ENCODE measurements around the gene TFAM. TPM values are rescaled to one million over a fixed set of nuclear protein-coding genes. Genes with fewer than 3 reads are reported as not detected.

Gene TFAM
- total and polyA plus RNA-seq, 2 of the 8 experiments (the other 6 are each of a cell fraction or from before 2014, with no cell fraction given): 29.3 to 97.3 TPM

DNA sequence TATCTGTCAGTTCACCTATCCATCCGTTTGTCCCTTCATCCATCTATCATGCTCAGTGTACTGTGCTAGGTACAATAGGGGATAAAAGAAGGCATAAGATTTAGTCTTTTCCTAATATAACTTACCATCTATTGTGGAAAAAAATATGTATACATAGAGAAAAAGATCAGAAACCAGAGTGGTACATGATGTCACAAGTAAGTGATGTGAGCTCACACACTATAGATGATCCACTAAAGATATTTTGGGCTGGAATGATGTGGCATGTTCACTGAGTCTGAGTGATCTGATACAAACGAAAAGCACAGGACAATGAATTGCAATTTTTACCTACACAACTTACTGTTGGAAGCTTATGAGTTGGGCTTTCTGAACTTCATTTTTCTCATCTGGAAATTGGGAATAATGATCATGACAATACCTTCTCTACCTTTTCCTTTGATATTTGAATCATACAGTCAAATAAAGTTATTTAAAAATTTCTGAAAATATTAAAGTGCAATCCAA lies 2.7 kb upstream of the TFAM start (continued):
- TF ChIP-seq, protein P1, sequence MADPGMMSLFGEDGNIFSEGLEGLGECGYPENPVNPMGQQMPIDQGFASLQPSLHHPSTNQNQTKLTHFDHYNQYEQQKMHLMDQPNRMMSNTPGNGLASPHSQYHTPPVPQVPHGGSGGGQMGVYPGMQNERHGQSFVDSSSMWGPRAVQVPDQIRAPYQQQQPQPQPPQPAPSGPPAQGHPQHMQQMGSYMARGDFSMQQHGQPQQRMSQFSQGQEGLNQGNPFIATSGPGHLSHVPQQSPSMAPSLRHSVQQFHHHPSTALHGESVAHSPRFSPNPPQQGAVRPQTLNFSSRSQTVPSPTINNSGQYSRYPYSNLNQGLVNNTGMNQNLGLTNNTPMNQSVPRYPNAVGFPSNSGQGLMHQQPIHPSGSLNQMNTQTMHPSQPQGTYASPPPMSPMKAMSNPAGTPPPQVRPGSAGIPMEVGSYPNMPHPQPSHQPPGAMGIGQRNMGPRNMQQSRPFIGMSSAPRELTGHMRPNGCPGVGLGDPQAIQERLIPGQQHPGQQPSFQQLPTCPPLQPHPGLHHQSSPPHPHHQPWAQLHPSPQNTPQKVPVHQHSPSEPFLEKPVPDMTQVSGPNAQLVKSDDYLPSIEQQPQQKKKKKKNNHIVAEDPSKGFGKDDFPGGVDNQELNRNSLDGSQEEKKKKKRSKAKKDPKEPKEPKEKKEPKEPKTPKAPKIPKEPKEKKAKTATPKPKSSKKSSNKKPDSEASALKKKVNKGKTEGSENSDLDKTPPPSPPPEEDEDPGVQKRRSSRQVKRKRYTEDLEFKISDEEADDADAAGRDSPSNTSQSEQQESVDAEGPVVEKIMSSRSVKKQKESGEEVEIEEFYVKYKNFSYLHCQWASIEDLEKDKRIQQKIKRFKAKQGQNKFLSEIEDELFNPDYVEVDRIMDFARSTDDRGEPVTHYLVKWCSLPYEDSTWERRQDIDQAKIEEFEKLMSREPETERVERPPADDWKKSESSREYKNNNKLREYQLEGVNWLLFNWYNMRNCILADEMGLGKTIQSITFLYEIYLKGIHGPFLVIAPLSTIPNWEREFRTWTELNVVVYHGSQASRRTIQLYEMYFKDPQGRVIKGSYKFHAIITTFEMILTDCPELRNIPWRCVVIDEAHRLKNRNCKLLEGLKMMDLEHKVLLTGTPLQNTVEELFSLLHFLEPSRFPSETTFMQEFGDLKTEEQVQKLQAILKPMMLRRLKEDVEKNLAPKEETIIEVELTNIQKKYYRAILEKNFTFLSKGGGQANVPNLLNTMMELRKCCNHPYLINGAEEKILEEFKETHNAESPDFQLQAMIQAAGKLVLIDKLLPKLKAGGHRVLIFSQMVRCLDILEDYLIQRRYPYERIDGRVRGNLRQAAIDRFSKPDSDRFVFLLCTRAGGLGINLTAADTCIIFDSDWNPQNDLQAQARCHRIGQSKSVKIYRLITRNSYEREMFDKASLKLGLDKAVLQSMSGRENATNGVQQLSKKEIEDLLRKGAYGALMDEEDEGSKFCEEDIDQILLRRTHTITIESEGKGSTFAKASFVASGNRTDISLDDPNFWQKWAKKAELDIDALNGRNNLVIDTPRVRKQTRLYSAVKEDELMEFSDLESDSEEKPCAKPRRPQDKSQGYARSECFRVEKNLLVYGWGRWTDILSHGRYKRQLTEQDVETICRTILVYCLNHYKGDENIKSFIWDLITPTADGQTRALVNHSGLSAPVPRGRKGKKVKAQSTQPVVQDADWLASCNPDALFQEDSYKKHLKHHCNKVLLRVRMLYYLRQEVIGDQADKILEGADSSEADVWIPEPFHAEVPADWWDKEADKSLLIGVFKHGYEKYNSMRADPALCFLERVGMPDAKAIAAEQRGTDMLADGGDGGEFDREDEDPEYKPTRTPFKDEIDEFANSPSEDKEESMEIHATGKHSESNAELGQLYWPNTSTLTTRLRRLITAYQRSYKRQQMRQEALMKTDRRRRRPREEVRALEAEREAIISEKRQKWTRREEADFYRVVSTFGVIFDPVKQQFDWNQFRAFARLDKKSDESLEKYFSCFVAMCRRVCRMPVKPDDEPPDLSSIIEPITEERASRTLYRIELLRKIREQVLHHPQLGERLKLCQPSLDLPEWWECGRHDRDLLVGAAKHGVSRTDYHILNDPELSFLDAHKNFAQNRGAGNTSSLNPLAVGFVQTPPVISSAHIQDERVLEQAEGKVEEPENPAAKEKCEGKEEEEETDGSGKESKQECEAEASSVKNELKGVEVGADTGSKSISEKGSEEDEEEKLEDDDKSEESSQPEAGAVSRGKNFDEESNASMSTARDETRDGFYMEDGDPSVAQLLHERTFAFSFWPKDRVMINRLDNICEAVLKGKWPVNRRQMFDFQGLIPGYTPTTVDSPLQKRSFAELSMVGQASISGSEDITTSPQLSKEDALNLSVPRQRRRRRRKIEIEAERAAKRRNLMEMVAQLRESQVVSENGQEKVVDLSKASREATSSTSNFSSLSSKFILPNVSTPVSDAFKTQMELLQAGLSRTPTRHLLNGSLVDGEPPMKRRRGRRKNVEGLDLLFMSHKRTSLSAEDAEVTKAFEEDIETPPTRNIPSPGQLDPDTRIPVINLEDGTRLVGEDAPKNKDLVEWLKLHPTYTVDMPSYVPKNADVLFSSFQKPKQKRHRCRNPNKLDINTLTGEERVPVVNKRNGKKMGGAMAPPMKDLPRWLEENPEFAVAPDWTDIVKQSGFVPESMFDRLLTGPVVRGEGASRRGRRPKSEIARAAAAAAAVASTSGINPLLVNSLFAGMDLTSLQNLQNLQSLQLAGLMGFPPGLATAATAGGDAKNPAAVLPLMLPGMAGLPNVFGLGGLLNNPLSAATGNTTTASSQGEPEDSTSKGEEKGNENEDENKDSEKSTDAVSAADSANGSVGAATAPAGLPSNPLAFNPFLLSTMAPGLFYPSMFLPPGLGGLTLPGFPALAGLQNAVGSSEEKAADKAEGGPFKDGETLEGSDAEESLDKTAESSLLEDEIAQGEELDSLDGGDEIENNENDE (IDR thresholded peaks at IDR 0.05; ENCODE audit: insufficient replicate concordance, low read length): no peak
- TF ChIP-seq SIX5 (IDR thresholded peaks at IDR 0.05; ENCODE audit: low read depth, low read length): no peak
- TF ChIP-seq RXRA (IDR thresholded peaks at IDR 0.05; ENCODE audit: insufficient read depth, low read depth, low read length): no peak
- TF ChIP-seq SP2 (IDR thresholded peaks at IDR 0.05; ENCODE audit: low read length): no peak
- TF ChIP-seq SRF (IDR thresholded peaks at IDR 0.05; ENCODE audit: low read depth, low read length): no peak
- no peak for TF ChIP-seq SAP30 (IDR thresholded peaks at IDR 0.05; ENCODE audit: insufficient read depth, insufficient replicate concordance, low read length)
- TF ChIP-seq, protein P2, sequence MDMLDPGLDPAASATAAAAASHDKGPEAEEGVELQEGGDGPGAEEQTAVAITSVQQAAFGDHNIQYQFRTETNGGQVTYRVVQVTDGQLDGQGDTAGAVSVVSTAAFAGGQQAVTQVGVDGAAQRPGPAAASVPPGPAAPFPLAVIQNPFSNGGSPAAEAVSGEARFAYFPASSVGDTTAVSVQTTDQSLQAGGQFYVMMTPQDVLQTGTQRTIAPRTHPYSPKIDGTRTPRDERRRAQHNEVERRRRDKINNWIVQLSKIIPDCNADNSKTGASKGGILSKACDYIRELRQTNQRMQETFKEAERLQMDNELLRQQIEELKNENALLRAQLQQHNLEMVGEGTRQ (IDR thresholded peaks at IDR 0.05; ENCODE audit: low read length): no peak
- no peak for TF ChIP-seq KDM4A (IDR thresholded peaks at IDR 0.05; ENCODE audit: low read depth, low read length, severe bottlenecking)
- no peak for TF ChIP-seq KDM5A (IDR thresholded peaks at IDR 0.05; ENCODE audit: low read length)
- no peak for TF ChIP-seq FOSL1 (IDR thresholded peaks at IDR 0.05; ENCODE audit: insufficient read depth, low read depth, low read length)

Measured in H1 (cell line).